ENCODE measurements around the gene IFNA10. TPM values are rescaled to one million over a fixed set of nuclear protein-coding genes. Genes with fewer than 3 reads are reported as not detected.
"Not testable (repeated sequence)": the region's sequence is repeated elsewhere in the genome, so short reads cannot be mapped to it uniquely, and the experiment has no call there.

IFNA10 gene
- total RNA-seq, 4 donors from 2014 or later: not detected

DNA sequence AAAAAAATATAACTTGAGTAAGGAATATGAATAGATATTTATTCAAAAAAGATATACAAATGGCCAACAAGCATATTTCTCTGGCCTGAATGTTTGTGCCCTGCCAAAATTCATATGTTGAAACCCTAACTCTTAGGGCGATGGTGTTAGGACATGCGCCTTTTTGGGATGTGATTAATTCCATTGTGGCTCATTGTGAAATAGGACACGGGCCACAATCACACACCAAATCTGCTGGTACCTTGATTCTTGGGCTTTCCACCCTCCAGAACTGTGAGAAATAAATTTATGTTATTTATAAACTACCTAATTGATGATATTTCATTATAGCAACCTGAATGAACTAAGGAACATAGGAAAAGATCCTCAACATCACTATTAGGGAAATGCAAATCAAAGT lies 34.8 kb downstream of the IFNA10 start:
- WGBS, 2 donors: 81 to 87% methylated on average over 3 of the region's 3 CpGs
- intact Hi-C loops (cut with DNase I; ENCODE audit: low total_unique reads): no loop called here
- TF ChIP-seq, protein P1, sequence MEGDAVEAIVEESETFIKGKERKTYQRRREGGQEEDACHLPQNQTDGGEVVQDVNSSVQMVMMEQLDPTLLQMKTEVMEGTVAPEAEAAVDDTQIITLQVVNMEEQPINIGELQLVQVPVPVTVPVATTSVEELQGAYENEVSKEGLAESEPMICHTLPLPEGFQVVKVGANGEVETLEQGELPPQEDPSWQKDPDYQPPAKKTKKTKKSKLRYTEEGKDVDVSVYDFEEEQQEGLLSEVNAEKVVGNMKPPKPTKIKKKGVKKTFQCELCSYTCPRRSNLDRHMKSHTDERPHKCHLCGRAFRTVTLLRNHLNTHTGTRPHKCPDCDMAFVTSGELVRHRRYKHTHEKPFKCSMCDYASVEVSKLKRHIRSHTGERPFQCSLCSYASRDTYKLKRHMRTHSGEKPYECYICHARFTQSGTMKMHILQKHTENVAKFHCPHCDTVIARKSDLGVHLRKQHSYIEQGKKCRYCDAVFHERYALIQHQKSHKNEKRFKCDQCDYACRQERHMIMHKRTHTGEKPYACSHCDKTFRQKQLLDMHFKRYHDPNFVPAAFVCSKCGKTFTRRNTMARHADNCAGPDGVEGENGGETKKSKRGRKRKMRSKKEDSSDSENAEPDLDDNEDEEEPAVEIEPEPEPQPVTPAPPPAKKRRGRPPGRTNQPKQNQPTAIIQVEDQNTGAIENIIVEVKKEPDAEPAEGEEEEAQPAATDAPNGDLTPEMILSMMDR (IDR thresholded peaks at IDR 0.05): no peak
- DNase-seq (ENCODE audit: low spot score in 2 of 2): no peak
- no peak overlapping the region for H3K4me3 ChIP-seq (ENCODE audit: low read depth, poor library complexity, severe bottlenecking)

DNA sequence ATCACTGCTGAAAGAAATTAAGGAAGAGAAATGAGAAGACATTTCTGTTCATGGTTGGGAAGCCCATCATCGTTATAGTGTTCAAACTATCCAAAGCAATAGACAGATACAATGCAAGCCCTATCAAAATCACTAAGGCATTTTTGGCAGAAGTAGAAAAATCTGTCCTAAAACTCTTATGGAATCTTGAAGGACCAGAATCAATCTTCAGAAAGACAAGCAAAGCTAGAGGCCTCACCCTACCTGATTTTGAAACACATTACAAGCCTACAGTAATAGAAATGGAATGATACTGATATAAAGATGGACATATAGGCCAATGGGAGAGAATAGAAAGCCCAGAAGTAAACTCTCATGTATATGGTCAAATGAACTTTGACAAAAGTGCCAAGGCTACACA lies 35.6 kb downstream of the IFNA10 start:
- intact Hi-C loops (cut with DNase I; ENCODE audit: low total_unique reads): no loop called here
- DNase-seq (ENCODE audit: low spot score in 2 of 2): no peak
- TF ChIP-seq, protein P1 (IDR thresholded peaks at IDR 0.05): no peak
- TF ChIP-seq POLR2A (IDR thresholded peaks at IDR 0.05): no peak
- H3K4me3 ChIP-seq (ENCODE audit: low read depth, poor library complexity, severe bottlenecking): no peak overlapping the region
- WGBS, 2 donors: 69 to 85% methylated on average over 1 of the region's 1 CpG

DNA sequence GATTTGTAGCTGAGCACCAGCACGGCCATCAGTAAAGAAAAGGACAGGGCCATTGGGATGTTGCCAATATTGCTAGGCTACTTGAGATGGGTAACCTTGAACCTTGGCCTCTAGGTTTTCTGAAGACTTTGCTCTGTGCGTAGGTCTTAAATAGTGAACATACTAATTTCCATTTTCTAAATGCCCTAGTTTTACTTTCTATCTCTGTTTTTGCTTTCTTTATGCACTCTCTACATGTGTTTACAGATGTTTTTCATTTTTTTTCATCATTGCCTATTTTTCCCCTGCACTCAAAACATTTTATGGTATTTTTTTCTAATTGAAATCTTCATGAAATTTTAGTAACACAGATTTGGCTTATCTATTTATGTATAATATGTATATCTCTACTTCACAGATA lies 40.4 kb downstream of the IFNA10 start, which contains the start of gene IFNA21:
TSS of gene IFNA21 (minus strand) at position 101 of the 400 bp plus-strand sequence. CDS start at position 53, 48 bp downstream.
- H3K4me3 ChIP-seq (ENCODE audit: low read depth, poor library complexity, severe bottlenecking); intact Hi-C loops (cut with DNase I; ENCODE audit: low total_unique reads); DNase-seq (ENCODE audit: low spot score in 2 of 2): not testable (repeated sequence)
- WGBS, 2 donors: 89 to 90% methylated on average over 2 of the region's 2 CpGs

DNA sequence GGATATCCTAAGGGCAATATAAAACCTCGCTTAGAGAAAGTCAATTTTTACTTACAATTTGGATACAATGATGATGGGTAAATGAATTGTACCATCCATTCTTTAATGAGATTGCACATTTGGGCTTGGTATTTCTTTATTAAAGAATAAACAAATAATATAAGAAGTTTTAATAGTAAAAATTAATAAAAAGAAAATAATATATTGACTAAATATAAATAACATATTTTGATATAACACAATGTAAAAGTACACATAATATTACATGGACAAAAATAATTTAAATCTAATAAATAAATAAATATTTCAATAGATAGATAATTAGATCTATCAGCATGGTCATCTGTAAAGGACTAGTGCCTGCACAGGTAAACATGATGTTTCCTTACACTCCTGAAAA lies 41.4 kb downstream of the IFNA10 start:
- no peak for TF ChIP-seq POLR2A (IDR thresholded peaks at IDR 0.05)
- TF ChIP-seq, protein P1 (IDR thresholded peaks at IDR 0.05): no peak
- H3K4me3 ChIP-seq (ENCODE audit: low read depth, poor library complexity, severe bottlenecking): no peak overlapping the region
- intact Hi-C loops (cut with DNase I; ENCODE audit: low total_unique reads): no loop called here
- 72 to 82% methylated on average over 1 of the region's 1 CpG for WGBS, 2 donors
- no peak for DNase-seq (ENCODE audit: low spot score in 2 of 2)

DNA sequence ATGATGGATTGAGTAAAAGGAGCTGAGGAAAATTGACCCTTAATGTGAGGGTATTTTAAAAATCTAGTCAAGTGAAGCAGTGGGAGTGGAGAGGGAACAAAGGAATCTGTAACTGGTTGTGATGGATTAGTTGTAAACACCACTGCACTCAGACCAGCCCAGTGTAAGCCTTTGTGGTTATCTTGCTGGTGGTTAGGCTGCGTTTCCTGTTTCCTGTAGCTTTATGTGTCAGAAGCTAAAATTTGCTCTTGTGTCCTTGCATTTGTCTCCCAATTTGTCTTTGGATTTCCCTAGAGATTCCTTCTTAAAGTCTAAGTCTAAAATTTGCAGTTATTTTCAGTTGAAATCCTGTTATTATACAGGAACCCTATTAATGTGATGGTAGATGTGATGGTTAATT lies 46.8 kb downstream of the IFNA10 start:
- TF ChIP-seq POLR2A (IDR thresholded peaks at IDR 0.05): no peak
- TF ChIP-seq, protein P1 (IDR thresholded peaks at IDR 0.05): no peak
- no peak for DNase-seq (ENCODE audit: low spot score in 2 of 2)
- intact Hi-C loops (cut with DNase I; ENCODE audit: low total_unique reads): no loop called here
- WGBS, 2 donors: 28 to 30% methylated on average over 1 of the region's 1 CpG
- H3K4me3 ChIP-seq (ENCODE audit: low read depth, poor library complexity, severe bottlenecking): no peak overlapping the region

Other genes with a start within 250 kb of the IFNA10 start
- gene HACD4, start 175.5 kb downstream of the IFNA10 start, total RNA-seq: 1 to 10 TPM; 1.0 to 3.8 (median 2.8) TPM
- gene IFNB1, start 129.2 kb downstream of the IFNA10 start, total RNA-seq: not detected
- gene IFNW1, start 65.3 kb downstream of the IFNA10 start, total RNA-seq: not detected
- not detected for gene IFNA21, start 40.5 kb downstream of the IFNA10 start, total RNA-seq
- gene IFNA4, start 19.6 kb downstream of the IFNA10 start, total RNA-seq: not detected
- gene IFNA7, start 4.9 kb downstream of the IFNA10 start, total RNA-seq: not detected
- gene IFNA16, start 10.2 kb upstream of the IFNA10 start, total RNA-seq: not detected
- gene IFNA17, start 21.1 kb upstream of the IFNA10 start, total RNA-seq: not detected
- not detected for gene IFNA14, start 32.9 kb upstream of the IFNA10 start, total RNA-seq
- not detected for gene IFNA5, start 98.2 kb upstream of the IFNA10 start, total RNA-seq
- gene KLHL9, start 128.3 kb upstream of the IFNA10 start, total RNA-seq: 10 to 100 TPM; 12.0 to 17.8 (median 15.3) TPM
- gene IFNA6, start 143.7 kb upstream of the IFNA10 start, total RNA-seq: not detected
- not detected for gene IFNA13, start 160.9 kb upstream of the IFNA10 start, total RNA-seq
- gene IFNA2, start 178.3 kb upstream of the IFNA10 start, total RNA-seq: not detected
- not detected for gene IFNA8, start 202.0 kb upstream of the IFNA10 start, total RNA-seq
- not detected for gene IFNA1, start 233.3 kb upstream of the IFNA10 start, total RNA-seq

Measured in lower leg skin (tissue), 4 donors.